Uterus (tissue), 4 donors: ENCODE results near the gene EXOSC9. TPM values are rescaled to one million over a fixed set of nuclear protein-coding genes. Genes with fewer than 3 reads are reported as not detected.

Source experiments
- DNase-seq, 2 donors: peaks; one replicate each; pipeline ENCODE4 v3.0.0-alpha.2; 2019 to 2020
- H3K27ac ChIP-seq, 2 donors: fragments of 200-600 bp; sonication (generic); 1 replicate in 1 of 2; 2 replicates in 1 of 2; pipeline ENCODE4 v1.5.1; 2016 to 2018
- H3K27me3 ChIP-seq, 2 donors: fragments of 200-600 bp; sonication (generic); one replicate each; pipeline ENCODE4 v1.5.1; 2018 to 2019; ENCODE audit warnings: control low read depth in 1 of 2
- H3K36me3 ChIP-seq, 2 donors: fragments of 200-600 bp; sonication (generic); one replicate each; pipeline ENCODE4 v1.5.1; 2019; ENCODE audit warnings: control low read depth in 1 of 2
- H3K4me1 ChIP-seq, 2 donors: fragments of 200-600 bp; sonication (generic); one replicate each; pipeline ENCODE4 v1.5.1; 2018 to 2019; ENCODE audit warnings: control low read depth in 1 of 2
- H3K4me3 ChIP-seq, 2 donors: fragments of 200-600 bp; sonication (generic); 1 replicate in 1 of 2; 2 replicates in 1 of 2; pipeline ENCODE4 v1.5.1; 2018 to 2019; ENCODE audit warnings: mild to moderate bottlenecking in 1 of 2
- H3K9me3 ChIP-seq, 2 donors: fragments of 200-600 bp; sonication (generic); one replicate each; pipeline ENCODE4 v1.5.1; 2019; ENCODE audit warnings: control low read depth in 1 of 2
- POLR2A ChIP-seq, 2 donors: fragments of 450-650 bp; IDR thresholded peaks; one replicate each; pipeline ENCODE4 v1.6.1; 2016; ENCODE audit warnings: antibody characterized with exemption in 2 of 2, mild to moderate bottlenecking in 1 of 2, moderate library complexity in 1 of 2
- intact Hi-C: fragments of 100-400 bp; cut with DNase I; formaldehyde crosslinking; loops from one replicate; pipeline ENCODE4 v1.15.1; 2023; ENCODE audit warnings: low total_unique reads
- total RNA-seq, 4 donors: library from RNA; depleted of rRNA in 3 of 4; stranded (reverse); fragments of >200 nt in 3 of 4; gene quantifications; one replicate each; pipeline versions ENCODE4 v1.1.0 to v1.2.4, GENCODE V29; 2014 to 2023
- TF ChIP-seq, protein P1 (sequence below), 4 experiments: fragments of 200-600 bp in 2 of 4; fragments of 450-650 bp in 2 of 4; sonication (generic) in 2 of 4; IDR thresholded peaks; one replicate each; pipeline ENCODE4 v1.5.1; 2016 to 2019; ENCODE audit warnings: antibody characterized with exemption in 4 of 4, mild to moderate bottlenecking in 2 of 4, moderate library complexity in 1 of 4
- donor health status: DM: yes; HTN: yes; CAD: no.

The EXOSC9 gene
- total RNA-seq, 4 donors from 2014 or later = 19.6 to 104 (median 40.9) TPM

DNA sequence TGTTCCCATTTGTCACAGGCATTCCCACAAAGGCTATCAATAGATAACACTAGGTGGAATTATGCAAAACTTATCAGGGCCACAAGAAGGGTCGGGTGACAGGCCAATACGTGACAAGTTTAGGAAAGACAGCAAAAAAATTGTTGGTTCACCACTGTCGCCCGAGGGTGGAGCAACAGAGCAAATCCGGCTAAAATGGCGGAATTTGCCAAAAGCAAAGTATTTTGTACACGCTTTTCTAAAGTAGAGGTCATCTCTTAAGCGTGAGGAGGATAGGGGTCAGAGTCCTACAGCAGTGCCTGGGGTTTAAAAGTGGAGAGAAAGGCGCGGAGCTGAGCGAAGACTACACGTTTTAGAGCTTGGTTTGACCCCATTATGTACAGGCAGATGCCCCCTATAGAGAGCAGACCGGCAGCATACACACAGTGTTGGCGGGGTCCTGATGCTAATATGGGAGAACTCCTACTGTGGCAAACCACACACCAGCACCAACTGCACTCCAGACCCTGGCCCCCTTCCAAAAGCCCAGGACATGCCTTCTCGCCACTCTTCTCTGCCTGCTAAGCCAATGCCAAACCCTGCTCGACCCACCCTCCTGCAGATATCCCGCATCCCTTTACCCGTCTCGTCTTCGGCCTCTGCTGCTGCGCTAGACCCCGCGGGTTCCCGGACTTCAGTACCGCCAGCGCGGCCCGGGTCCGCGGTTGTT, 21.8 kb downstream of the EXOSC9 start:
- Histone ChIP-seq H3K4me1 (no peaks in the 10 kb centered on the region), H3K27me3 (no peaks in the 10 kb centered on the region), H3K36me3 (no peaks in the 10 kb centered on the region), H3K9me3 (no peaks in the 10 kb centered on the region), H3K4me3 (peak overlapping the region; percentile 39 to 42), H3K27ac (no peak overlapping the region)
- TF ChIP-seq, protein P1, sequence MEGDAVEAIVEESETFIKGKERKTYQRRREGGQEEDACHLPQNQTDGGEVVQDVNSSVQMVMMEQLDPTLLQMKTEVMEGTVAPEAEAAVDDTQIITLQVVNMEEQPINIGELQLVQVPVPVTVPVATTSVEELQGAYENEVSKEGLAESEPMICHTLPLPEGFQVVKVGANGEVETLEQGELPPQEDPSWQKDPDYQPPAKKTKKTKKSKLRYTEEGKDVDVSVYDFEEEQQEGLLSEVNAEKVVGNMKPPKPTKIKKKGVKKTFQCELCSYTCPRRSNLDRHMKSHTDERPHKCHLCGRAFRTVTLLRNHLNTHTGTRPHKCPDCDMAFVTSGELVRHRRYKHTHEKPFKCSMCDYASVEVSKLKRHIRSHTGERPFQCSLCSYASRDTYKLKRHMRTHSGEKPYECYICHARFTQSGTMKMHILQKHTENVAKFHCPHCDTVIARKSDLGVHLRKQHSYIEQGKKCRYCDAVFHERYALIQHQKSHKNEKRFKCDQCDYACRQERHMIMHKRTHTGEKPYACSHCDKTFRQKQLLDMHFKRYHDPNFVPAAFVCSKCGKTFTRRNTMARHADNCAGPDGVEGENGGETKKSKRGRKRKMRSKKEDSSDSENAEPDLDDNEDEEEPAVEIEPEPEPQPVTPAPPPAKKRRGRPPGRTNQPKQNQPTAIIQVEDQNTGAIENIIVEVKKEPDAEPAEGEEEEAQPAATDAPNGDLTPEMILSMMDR (IDR thresholded peaks at IDR 0.05) = no peak
- TF ChIP-seq POLR2A (IDR thresholded peaks at IDR 0.05) = no peak
- DNase-seq = peak; percentile 22 to 26
- intact Hi-C loops = no loop called here

DNA sequence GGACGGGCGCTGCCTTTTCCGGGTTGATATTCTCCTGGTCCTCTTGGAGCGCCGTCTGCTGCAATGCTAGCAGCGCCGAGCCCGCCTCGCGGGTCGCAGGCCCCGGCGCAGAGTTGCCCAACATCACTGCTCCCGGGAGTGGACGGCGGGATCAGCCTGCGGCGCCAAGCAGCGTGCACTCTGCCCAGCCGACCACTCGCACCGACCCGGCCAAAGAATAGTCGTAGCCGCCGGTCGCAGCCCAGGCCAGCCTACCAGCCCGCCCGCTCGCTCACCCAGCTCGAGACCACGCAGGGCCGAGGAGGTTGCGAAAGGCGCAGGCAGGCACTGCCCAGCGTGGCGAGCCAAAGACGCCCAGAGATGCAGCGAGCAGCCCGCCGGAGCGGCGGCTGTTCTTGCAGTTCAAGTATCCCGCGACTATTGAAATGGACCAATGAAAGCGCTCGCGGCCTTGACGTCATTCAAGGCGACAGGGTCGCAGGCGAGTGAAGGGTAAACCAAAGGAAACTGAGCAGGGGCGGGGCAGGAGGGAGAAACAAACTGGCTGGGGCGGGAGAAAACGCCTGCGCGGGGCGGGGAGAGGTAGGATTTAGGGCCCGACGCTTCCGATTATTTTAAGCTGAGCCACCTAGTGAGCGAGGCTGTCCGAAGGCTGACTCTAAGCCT, 22.5 kb downstream of the EXOSC9 start, which contains the start of gene CCNA2:
TSS of gene CCNA2 (minus strand) at position 379 of the 666 bp plus-strand sequence. CDS start at position 124, 255 bp downstream.
- Histone ChIP-seq H3K4me1 (no peaks in the 10 kb centered on the region), H3K27ac (peak within 1 kb of the TSS; percentile 81 to 83)
- intact Hi-C loops = no loop called here

DNA sequence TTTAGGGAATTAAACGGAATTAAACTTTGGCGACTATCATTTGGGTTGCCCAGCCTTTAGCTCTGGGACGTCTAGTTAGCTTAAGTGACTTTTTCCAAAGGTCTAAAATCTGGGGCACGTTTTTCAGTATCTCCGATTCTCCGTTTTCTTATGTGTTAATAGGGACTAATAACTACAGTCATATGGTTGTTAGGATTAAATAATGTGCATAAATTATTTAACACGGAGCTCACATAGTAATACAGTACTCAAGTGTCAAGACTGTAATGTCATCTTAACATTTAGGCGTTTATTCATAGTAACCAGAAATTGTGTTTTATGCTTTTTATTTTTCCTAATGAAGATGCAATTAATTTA, 23.0 kb downstream of the EXOSC9 start:
- TF ChIP-seq, protein P1 (IDR thresholded peaks at IDR 0.05) = no peak
- TF ChIP-seq POLR2A (IDR thresholded peaks at IDR 0.05) = no peak
- no peak for DNase-seq
- Histone ChIP-seq H3K36me3 (no peaks in the 10 kb centered on the region), H3K9me3 (no peaks in the 10 kb centered on the region), H3K27ac (peak overlapping the region; percentile 81 to 83), H3K4me3 (peak overlapping the region; percentile 39 to 42), H3K27me3 (no peaks in the 10 kb centered on the region), H3K4me1 (no peaks in the 10 kb centered on the region)
- intact Hi-C loops = no loop called here

More for the DNA sequence above, 22.5 kb downstream of the EXOSC9 start, which contains the start of gene CCNA2:
- Histone ChIP-seq H3K36me3 (no peaks in the 10 kb centered on the region), H3K9me3 (no peaks in the 10 kb centered on the region), H3K4me3 (peak within 1 kb of the TSS; percentile 39 to 42), H3K27me3 (no peaks in the 10 kb centered on the region)
- DNase-seq = peak; percentile 95 to 98
- TF ChIP-seq POLR2A (IDR thresholded peaks at IDR 0.05) = peak; percentile 21 to 23
- TF ChIP-seq, protein P1 (IDR thresholded peaks at IDR 0.05) = peak in 1 of 4 experiments; percentile 2

DNA sequence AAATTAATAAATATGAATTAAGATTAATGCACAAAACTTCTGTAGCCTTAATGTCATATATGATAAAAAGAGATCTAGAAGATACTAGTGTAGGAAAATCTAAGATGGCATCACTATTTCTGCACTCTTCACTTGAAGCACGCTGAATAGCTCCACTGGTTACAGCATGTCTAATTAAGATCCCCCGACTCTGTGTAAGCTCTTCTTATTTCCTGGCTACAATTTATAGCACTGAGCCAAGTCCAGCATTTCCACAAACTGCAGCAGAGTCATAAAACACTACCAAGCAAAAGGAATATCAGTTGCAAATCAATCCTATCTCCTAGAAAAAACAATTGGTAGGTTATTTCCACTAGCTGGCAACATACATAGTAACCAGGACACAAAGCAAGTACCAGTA, 23.8 kb downstream of the EXOSC9 start:
- Histone ChIP-seq H3K27me3 (no peaks in the 10 kb centered on the region), H3K4me1 (no peaks in the 10 kb centered on the region), H3K36me3 (no peaks in the 10 kb centered on the region), H3K9me3 (no peaks in the 10 kb centered on the region), H3K4me3 (no peak overlapping the region), H3K27ac (no peak overlapping the region)
- TF ChIP-seq POLR2A (IDR thresholded peaks at IDR 0.05) = no peak
- TF ChIP-seq, protein P1 (IDR thresholded peaks at IDR 0.05) = no peak
- no peak for DNase-seq
- intact Hi-C loops = no loop called here

DNA sequence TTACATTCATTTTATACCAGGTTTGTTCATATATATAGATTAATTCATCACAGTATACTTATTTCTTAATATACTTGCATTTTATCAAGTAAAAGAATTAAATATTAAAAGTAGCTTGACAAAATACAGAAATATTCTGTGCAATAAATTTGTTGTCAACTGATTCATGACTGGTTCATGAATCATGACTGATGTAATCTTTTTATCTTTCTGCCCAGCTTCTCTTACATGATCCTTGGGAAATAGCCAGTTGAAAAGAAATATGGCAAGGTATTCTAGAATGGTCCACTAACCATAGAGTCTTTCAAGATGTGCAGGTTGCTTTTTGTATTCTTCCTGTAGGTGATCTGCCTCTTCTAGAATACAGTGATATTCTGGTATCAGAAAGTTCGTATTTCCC, 26.7 kb downstream of the EXOSC9 start:
- intact Hi-C loops = no loop called here
- no peaks in the 10 kb centered on the region for H3K27me3 ChIP-seq
- H3K4me3 ChIP-seq = no peak overlapping the region
- DNase-seq = no peak
- TF ChIP-seq POLR2A (IDR thresholded peaks at IDR 0.05) = no peak
- TF ChIP-seq, protein P1 (IDR thresholded peaks at IDR 0.05) = no peak
- no peaks in the 10 kb centered on the region for H3K9me3 ChIP-seq
- no peaks in the 10 kb centered on the region for H3K36me3 ChIP-seq
- H3K27ac ChIP-seq = no peak overlapping the region
- H3K4me1 ChIP-seq = no peaks in the 10 kb centered on the region
